GM21526 (cell line): ENCODE data around the gene FMO4.
"Not testable (repeated sequence)": the region's sequence is repeated elsewhere in the genome, so short reads cannot be mapped to it uniquely, and the experiment has no call there.

Experiments used
- ATAC-seq: cut with Tn5 transposase; IDR thresholded peaks from one replicate; pipeline ENCODE4 v1.9.1; 2021; ENCODE audit warnings: moderate library complexity; ENCODE audit not compliant: unreplicated experiment, low FRiP score

FMO4 gene

GRCh38 chr1:171381866-171382210, 67.9 kb downstream of the FMO4 start:
- ATAC-seq = no peak

GRCh38 chr1:171384496-171384895, 70.5 kb downstream of the FMO4 start:
- ATAC-seq = no peak

GRCh38 chr1:171389171-171389570, 75.2 kb downstream of the FMO4 start:
- ATAC-seq = no peak

- not testable (repeated sequence) for ATAC-seq
Observed at GRCh38 chr1:171390740-171391139, 76.8 kb downstream of the FMO4 start.
